Retinal pigment epithelial cell (primary cell): ENCODE results near the gene MOG.
"Not testable (repeated sequence)": the region's sequence is repeated elsewhere in the genome, so short reads cannot be mapped to it uniquely, and the experiment has no call there.

Experiments
- DNase-seq: peaks from one replicate; pipeline ENCODE4 v3.0.0-alpha.2; 2010; ENCODE audit warnings: low read depth
- H3K4me3 ChIP-seq: 2 replicates; pipeline ENCODE4 v1.5.1; 2011; ENCODE audit warnings: mild to moderate bottlenecking, low read length, control low read depth, moderate library complexity
- TF ChIP-seq, protein P1 (sequence below): conservative IDR thresholded peaks from 2 replicates; pipeline ENCODE4 v1.5.1; 2011; ENCODE audit warnings: low read depth, low read length, control low read depth, inconsistent platforms

MOG gene

GRCh38 chr6:29655658-29656057 is 1.2 kb upstream of the MOG start:
- no peak overlapping the region for H3K4me3 ChIP-seq
- no peak for DNase-seq

DNA sequence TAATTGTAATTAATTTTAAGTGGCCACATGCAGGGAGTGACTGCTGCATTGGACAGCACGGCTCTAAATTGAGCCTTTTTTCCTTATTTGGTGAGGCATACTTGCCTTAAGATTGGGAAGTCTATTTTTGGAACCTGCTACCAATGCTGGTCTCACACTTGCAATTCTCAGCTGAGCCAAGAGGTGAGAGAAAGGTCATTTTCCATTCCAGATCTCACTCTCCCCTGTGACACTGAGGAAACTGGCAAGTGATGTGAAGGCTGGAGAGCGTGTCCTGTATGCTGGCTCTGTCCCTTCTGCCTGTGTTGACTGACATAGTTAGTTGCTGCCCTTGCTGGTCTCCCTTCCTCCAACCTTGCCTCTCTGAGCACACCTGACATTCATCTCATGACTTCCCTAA is 735 bp upstream of the MOG start:
- no peak for DNase-seq
- no peak overlapping the region for H3K4me3 ChIP-seq
- TF ChIP-seq, protein P1, sequence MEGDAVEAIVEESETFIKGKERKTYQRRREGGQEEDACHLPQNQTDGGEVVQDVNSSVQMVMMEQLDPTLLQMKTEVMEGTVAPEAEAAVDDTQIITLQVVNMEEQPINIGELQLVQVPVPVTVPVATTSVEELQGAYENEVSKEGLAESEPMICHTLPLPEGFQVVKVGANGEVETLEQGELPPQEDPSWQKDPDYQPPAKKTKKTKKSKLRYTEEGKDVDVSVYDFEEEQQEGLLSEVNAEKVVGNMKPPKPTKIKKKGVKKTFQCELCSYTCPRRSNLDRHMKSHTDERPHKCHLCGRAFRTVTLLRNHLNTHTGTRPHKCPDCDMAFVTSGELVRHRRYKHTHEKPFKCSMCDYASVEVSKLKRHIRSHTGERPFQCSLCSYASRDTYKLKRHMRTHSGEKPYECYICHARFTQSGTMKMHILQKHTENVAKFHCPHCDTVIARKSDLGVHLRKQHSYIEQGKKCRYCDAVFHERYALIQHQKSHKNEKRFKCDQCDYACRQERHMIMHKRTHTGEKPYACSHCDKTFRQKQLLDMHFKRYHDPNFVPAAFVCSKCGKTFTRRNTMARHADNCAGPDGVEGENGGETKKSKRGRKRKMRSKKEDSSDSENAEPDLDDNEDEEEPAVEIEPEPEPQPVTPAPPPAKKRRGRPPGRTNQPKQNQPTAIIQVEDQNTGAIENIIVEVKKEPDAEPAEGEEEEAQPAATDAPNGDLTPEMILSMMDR = no peak

More at GRCh38 chr6:29655658-29656057, 1.2 kb upstream of the MOG start:
- TF ChIP-seq, protein P1 = no peak

GRCh38 chr6:29661071-29661470 is 4.2 kb downstream of the MOG start:
- TF ChIP-seq, protein P1 = no peak
- H3K4me3 ChIP-seq = no peak overlapping the region
- no peak for DNase-seq

GRCh38 chr6:29661502-29662141 is 4.7 kb downstream of the MOG start:
- DNase-seq, H3K4me3 ChIP-seq: not testable (repeated sequence)

DNA sequence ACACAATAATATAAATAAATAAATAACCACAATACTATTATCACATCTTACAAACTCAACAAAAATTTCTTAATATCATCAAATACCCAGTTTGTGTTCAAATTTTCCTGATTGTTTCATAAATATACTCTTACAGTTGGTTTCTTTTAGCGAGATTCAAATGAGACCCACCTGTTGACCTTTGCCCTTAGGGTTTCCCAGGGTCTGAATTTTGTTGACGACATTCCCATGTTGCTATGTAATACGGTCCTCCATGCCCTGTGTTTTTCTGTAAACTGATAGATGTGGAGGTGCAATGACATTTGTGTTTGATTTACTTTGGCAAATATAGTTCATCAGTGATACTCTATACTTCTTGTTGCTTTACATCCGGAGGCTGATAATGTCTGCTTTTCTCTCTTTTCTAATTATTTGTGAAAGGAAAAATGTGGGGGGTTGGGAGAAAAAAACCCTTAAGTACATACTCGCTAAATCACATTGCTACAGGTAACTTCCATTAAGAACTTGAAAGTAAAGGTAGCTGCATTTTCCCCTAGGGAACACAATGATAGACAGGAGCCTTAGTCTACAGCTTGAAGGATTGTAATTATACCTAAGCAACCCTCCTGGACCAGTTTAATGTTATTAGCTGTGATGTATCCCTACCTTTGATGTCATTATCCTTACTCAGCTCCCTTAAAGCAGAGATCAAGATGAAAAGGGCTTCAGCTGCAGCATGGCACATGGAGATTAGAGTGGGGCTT is 6.6 kb downstream of the MOG start:
- TF ChIP-seq, protein P1 = no peak
- no peak overlapping the region for H3K4me3 ChIP-seq
- DNase-seq = no peak

DNA sequence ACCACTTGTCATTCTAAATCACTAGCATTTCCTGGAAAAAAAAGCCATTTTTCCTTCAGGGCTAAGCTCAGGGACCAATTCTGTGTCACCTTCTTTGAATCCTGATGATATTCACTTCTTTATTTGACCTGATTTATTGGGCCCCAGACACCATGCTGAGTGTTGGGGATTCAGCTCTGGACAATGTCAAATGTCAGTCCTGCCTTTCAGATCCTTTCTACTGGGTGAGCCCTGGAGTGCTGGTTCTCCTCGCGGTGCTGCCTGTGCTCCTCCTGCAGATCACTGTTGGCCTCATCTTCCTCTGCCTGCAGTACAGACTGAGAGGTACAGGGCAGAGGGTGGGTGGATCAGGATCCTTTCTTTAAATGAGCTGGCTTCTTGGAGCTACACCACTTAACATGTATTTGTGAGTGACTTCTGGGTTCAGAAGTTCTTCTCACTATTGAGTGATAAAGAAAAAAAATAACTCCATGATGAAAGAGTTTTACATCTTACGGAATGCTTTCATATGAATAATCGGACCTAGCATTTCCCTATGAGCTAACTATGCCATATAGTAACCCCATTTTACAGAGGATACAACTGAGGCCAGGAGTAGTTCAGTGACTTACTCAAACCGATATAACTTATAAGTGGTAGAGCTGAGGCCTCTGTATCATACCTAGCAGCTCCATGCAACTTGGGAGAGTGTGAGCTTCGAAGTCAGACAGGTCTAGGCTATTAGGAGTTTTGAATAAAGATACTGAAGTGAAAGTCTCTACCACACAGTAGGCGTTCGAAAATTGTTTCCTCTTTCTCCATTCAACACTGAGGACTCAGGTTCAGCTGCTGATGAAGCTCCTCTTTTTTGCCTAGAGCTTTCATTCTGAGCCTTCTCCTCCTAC is 9.3 kb downstream of the MOG start:
- H3K4me3 ChIP-seq = no peak overlapping the region
- TF ChIP-seq, protein P1 = no peak
- no peak for DNase-seq

GRCh38 chr6:29666826-29667130 is 9.9 kb downstream of the MOG start:
- TF ChIP-seq, protein P1 = no peak
- no peak for DNase-seq

More at GRCh38 chr6:29666826-29667130, 9.9 kb downstream of the MOG start:
- no peak overlapping the region for H3K4me3 ChIP-seq
